HEK293 (cell line): ENCODE measurements around the gene TMEM79.

Experiments
- BCL11A ChIP-seq: fragments of 450-650 bp; formaldehyde crosslinking; IDR thresholded peaks from 2 replicates; pipeline ENCODE4 v1.5.1; 2016; ENCODE audit warnings: low read depth, missing biosample characterization, missing genetic modification characterization
- CTCF ChIP-seq: fragments of 450-650 bp; formaldehyde crosslinking; IDR thresholded peaks from 2 replicates; pipeline ENCODE4 v1.5.1; 2016; ENCODE audit warnings: missing biosample characterization, missing genetic modification characterization
- SETDB1 ChIP-seq: IDR thresholded peaks from one replicate; pipeline ENCODE4 v1.6.1; 2017; ENCODE audit warnings: mild to moderate bottlenecking, low read length, moderate library complexity, mixed read lengths; ENCODE audit not compliant: insufficient read length
- ZBTB1 ChIP-seq: fragments of 450-650 bp; formaldehyde crosslinking; IDR thresholded peaks from 2 replicates; pipeline ENCODE4 v1.5.1; 2016; ENCODE audit warnings: missing biosample characterization, missing genetic modification characterization
- ZBTB49 ChIP-seq: fragments of 450-650 bp; formaldehyde crosslinking; IDR thresholded peaks from 2 replicates; pipeline ENCODE4 v1.5.1; 2016; ENCODE audit warnings: missing biosample characterization, missing genetic modification characterization, low read depth
- ZBTB8A ChIP-seq: fragments of 450-650 bp; formaldehyde crosslinking; IDR thresholded peaks from 2 replicates; pipeline ENCODE4 v1.5.1; 2016; ENCODE audit warnings: missing biosample characterization, missing genetic modification characterization
- ZNF274 ChIP-seq, 2 experiments: fragments of 200-500 bp in 1 of 2; fragments of 450-650 bp in 1 of 2; sonication (Bioruptor generic) in 1 of 2; formaldehyde crosslinking in 1 of 2; IDR thresholded peaks; 2 replicates each; pipeline versions ENCODE4 v1.5.1 to v1.6.1; 2014 to 2016; ENCODE audit warnings: borderline replicate concordance in 1 of 2, inconsistent platforms in 1 of 2, low read length in 1 of 2, missing biosample characterization in 1 of 2, missing genetic modification characterization in 1 of 2
- ZNF311 ChIP-seq: fragments of 450-650 bp; formaldehyde crosslinking; IDR thresholded peaks from 2 replicates; pipeline ENCODE4 v1.5.1; 2017; ENCODE audit warnings: missing biosample characterization, missing genetic modification characterization, borderline replicate concordance
- ZNF501 ChIP-seq: fragments of 450-650 bp; formaldehyde crosslinking; IDR thresholded peaks from 2 replicates; pipeline ENCODE4 v1.5.1; 2016; ENCODE audit warnings: missing biosample characterization, missing genetic modification characterization
- ZNF549 ChIP-seq: fragments of 450-650 bp; IDR thresholded peaks from 2 replicates; pipeline ENCODE4 v1.5.1; 2018; ENCODE audit warnings: missing biosample characterization, missing genetic modification characterization, mild to moderate bottlenecking, inconsistent platforms, moderate library complexity

- TF ChIP-seq ZNF501 (no peak), BCL11A (tag by site-specific recombination) (no peak), CTCF (tag by site-specific recombination) (peak; percentile 51), ZBTB8A (no peak), SETDB1 (no peak), ZNF274 (IDR thresholded peaks at IDR 0.05; ENCODE audit: low read length) (no peak), ZNF274 (tag by site-specific recombination; IDR thresholded peaks at IDR 0.05; ENCODE audit: borderline replicate concordance) (no peak), ZNF549 (tag by site-specific recombination) (no peak), ZBTB1 (tag by site-specific recombination) (no peak), ZNF311 (tag by site-specific recombination) (no peak), ZBTB49 (tag by site-specific recombination) (no peak)
Measured at GRCh38 chr1:156336242-156336641, 52.1 kb downstream of the TMEM79 start.
